Hypothalamus (tissue), 51 donors: ENCODE measurements around the gene CD274.
"Not testable (repeated sequence)": the region's sequence is repeated elsewhere in the genome, so short reads cannot be mapped to it uniquely, and the experiment has no call there.

Source experiments
- DNase-seq, 51 donors: peaks; one replicate each; lab custom pipeline; 2025; lab: John Stamatoyannopoulos, UW

The CD274 gene

DNA sequence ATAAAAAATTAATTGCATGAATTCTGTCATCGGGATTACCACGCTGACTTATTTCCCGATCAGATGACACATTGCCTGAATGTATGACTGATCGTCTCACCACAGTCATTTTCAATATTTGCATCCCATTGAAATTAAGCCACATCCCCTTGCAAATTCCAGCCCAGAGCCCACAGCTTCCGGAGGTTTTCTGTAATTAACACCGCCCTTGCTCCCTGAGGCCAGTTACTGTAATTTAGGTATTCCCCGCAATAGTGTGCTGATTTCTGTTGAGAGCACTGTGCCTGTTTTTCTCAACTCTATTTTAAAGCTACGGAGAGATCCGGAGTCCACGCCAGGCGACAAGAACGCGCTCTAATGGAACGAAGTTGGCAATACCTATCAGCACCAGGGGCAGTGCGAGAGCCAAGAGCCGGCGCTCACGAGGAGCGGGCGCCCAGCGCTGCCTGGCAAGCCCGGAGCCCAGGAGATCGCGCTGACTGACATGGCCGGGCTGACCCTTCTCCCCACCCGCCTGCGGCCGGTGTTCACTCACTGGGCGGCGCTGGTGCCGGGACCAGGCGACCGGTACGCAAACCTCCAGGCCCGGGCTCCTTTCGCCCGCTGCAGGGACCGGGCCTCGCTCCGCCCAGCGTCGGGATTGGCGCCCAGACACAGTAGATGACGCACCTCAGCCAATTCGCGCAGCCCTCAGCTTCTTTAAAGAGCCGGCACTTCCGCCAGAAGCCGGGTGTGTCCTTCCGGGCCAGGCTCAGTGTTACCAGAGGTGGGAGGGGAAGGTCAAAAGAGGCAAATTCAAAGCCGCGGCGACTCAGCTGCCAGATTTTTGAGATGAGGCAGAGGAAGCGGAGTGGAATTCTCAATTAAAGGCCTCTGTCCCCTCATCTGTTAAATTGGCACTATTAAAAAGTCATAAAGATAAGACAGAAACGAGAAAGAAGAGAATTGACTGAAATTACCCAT, 12.8 kb upstream of the CD274 start, which contains the start of gene PLGRKT:
Gene PLGRKT (minus strand): TSS at position 672 of the 963 bp plus-strand sequence. CDS start 5,948 bp downstream, outside the sequence.
- DNase-seq, result peak; percentile 55 to 98 (median 94)

DNA sequence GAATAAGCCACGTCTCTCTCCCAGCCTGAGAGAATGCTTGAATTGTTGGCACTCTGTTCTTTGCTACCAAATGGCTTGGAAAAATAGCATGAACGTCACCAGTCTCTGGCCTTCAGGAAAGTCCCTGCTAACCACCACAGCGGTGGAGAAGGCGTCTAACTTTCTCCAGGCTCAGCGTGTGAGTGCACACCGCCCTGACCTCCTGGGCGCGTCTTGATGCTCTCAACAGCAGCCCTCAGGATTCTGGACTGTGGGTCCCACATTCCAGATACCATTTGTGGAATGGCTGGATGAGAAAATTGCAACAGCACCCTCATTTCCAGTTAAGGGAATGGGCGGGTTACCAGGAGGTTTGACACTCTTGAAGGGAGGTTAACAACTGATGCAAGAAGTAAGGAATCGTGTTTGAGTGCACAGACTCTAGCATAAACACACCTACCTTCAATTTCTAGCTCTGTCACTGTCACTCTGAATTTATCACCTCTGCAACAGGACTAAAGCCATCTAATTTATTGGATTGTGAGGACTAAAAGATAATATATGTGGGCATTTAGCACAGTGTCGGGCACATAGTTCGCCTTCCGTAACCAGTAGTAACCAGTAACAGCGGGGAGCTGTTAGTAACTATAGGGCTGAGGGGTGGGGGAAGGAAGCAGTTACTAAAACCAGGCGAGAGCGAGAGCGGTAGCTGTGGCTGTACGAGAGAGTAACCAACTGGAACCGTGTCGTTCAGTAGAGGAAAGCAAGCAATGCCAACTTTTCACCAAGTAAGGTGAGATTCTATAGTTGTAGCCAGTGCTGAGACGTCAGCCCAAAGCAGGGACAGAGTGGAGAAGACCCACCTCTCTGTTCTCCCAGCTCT, 11.8 kb upstream of the CD274 start:
- peak in 1 of 51 donors; percentile 66 for DNase-seq

- no peak for DNase-seq
These were observed 9.9 kb upstream of the CD274 start for GRCh38 chr9:5440426-5440825.

DNA sequence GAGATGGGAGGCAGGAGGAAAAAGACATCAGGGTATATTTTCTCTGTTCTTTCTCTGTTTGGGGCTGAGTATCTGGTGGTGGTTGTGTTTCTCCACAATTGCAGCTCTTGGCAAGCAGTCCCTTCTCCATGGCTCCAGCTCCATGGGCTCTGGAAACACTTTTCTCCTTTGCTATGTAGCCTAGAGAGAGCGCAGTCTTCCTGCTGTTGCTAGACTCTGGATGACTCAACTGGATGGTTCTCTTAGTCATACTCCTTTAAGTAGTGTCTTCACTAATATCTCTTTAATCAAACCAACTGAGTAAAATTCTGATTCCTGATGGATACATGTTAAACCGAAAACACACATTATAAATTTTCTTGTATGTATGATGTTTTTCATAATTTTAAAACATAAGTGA, 9.3 kb upstream of the CD274 start:
- DNase-seq, result no peak

- DNase-seq, result peak in 16 of 51 donors; percentile 5 to 42 (median 18)
These were observed 7.8 kb upstream of the CD274 start for GRCh38 chr9:5442400-5443011.

DNA sequence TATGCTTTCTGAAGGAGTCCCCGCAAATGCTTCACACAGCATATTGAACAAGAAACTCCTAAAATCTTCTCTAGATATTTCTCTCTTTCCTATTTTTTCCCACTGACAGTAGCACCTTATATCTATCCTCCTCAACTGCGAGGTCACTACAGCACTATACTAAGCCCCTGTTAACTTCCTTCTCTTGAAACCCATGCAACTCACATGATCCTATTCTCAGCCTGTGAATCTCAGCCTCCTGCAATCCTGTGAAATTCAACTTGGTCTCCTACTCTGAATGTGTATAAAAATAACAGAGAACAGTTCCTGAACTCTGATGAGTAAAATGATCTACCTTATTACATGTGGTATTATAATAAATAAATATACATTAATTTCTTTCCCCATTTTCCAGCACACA, 6.5 kb upstream of the CD274 start:
- no peak for DNase-seq

DNA sequence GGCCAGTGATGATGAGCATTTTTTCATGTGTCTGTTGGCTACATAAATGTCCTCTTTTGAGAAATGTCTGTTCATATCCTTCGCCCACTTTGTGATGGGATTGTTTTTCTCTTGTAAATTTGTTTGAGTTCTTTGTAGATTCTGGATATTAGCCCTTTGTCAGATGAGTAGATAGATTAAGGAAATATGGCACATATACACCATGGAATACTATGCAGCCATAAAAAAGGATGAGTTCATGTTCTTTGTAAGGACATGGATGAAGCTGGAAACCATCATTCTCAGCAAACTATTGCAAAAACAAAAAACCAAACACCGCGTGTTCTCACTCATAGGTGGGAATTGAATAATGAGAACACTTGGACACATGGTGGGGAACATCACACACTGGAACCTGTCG, 5.2 kb upstream of the CD274 start:
- DNase-seq, result not testable (repeated sequence)

- DNase-seq, result no peak
These were observed 4.5 kb upstream of the CD274 start for GRCh38 chr9:5445886-5446285.

- no peak for DNase-seq
These were observed 3.7 kb upstream of the CD274 start for GRCh38 chr9:5446451-5447236.

DNA sequence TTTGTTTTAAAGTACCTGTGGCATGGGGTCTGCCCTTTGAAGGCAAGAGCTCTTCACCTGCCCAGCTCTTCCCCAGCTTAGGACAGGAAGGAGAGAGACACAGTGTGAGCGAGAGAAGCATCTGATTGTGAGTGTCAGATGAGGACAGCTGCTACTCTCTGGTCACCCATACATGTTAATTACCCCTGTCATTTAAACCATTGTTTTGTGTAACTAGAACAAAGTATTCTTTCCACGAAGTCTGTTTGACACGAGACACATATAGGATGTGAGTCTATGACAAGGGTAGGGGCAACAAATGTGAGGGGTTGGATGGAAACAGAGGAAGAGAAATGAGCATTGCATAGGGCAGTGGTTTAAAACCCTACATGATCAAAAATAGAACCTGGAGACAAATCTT, 3.0 kb upstream of the CD274 start:
- no peak for DNase-seq

DNA sequence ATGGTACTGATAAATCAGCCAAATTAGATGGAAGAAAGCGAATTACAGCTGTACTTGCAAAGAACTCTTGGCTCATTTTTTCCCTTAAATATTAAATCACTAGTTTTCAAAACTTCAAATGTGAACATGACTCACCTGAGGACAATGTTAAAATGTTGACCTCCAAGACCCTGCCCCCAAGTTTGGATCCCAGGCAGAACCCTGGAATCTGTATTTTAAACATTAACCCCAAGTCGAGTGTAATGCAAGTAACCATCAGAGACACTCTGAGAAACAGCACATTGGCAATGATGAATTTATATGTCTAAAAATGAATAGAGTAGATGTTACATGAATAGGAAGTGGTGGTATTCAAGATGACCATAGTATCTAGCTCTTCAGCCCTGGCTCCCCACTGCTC, 2.3 kb upstream of the CD274 start:
- DNase-seq, result no peak

GRCh38 chr9:5448461-5449435, 1.6 kb upstream of the CD274 start:
- DNase-seq, result no peak

DNA sequence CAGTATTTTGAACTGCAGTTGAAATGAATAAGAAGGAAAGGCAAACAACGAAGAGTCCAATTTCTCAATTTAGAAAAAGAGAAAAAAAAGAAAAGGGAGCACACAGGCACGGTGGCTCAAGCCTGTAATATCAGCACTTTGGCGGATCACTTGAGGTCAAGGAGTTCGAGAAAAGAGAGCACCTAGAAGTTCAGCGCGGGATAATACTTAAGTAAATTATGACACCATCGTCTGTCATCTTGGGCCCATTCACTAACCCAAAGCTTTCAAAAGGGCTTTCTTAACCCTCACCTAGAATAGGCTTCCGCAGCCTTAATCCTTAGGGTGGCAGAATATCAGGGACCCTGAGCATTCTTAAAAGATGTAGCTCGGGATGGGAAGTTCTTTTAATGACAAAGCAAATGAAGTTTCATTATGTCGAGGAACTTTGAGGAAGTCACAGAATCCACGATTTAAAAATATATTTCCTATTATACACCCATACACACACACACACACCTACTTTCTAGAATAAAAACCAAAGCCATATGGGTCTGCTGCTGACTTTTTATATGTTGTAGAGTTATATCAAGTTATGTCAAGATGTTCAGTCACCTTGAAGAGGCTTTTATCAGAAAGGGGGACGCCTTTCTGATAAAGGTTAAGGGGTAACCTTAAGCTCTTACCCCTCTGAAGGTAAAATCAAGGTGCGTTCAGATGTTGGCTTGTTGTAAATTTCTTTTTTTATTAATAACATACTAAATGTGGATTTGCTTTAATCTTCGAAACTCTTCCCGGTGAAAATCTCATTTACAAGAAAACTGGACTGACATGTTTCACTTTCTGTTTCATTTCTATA, 602 bp upstream of the CD274 start:
- no peak for DNase-seq

GRCh38 chr9:5452286-5452609, 1.9 kb downstream of the CD274 start:
- no peak for DNase-seq

DNA sequence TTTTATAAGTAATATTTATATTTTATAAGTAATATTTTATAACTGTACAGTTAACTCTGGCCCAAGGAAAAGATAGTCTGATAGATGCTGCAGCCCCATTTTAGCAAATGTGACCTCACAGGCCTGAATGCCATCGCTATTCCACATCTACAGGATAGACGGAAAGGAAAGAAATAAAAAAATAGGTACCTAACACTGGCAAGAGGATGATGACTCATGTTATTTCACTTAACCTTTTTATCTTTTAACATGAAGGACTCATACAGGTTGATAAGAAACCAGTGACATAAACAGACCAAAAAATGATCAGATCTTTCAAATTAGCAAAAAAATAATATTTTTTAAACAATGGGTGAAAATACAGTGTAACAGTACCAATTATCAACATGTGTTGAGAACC, 2.7 kb downstream of the CD274 start:
- DNase-seq, result no peak

- no peak for DNase-seq
These were observed 3.3 kb downstream of the CD274 start for GRCh38 chr9:5453673-5454072.

DNA sequence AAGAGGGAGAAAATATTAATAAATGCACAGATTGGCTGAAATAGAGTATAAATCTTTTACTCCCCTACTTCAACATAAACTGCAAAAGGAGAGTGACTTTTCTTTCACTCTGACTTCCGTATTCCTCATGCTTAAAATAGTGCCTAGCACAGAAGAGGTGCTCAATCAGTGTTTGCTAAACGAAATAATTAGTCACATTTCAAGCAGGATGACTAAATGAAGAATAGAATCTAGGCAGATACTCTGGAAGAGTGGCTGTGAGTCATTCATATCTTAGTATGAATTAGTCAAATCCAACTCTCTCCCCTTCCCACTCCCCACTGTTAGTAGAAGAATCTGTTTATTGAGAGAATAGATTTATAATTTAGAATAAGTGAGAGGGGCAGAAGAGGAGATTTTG, 4.8 kb downstream of the CD274 start:
- DNase-seq, result no peak

DNA sequence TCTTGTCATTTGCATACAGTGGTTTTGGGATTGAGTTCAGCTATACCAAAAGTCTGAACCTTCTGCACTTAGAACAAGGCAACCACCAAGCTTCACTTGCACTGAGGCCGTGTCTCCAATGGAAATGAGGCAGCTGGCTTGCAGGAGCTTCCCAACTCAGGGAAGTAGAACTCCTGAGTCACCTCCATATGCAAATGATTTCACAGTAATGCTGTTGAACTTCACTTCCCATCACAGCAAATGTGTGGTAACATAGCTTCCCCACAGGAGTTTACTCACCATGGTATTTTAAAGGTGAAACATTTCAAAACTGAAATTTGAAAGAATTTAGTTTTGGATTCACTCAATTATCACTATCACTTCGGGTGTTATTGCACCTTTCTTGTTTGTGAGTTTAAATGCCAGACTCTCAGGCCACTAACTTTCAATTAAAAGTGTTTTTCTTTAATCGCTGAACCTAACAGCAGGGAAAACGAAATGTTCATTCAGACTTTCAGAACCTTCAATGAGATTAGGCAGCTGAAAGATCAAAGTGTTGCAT, 9.0 kb downstream of the CD274 start:
- DNase-seq, result no peak
